Loucy (cell line): ENCODE data around the gene TMEM255A.

ENCODE experiments used
- H2AFZ ChIP-seq: fragments of 200-600 bp; sonication (generic); 2 replicates; pipeline ENCODE4 v1.6.0; 2016; ENCODE audit warnings: antibody characterized with exemption, mild to moderate bottlenecking, low read length, moderate library complexity
- H3F3A ChIP-seq: fragments of 200-600 bp; 2 replicates; pipeline ENCODE4 v1.6.0; 2016; ENCODE audit warnings: antibody characterized with exemption, low read depth, mild to moderate bottlenecking
- H3K27me3 ChIP-seq: fragments of 200-600 bp; sonication (generic); 2 replicates; pipeline ENCODE4 v1.6.1; 2014; ENCODE audit warnings: low read length, mild to moderate bottlenecking; ENCODE audit not compliant: insufficient read depth, poor library complexity, severe bottlenecking
- H3K36me3 ChIP-seq: fragments of 200-600 bp; sonication (generic); 2 replicates; pipeline ENCODE4 v1.6.1; 2016; ENCODE audit warnings: low read length; ENCODE audit not compliant: insufficient read depth
- H3K4me1 ChIP-seq: fragments of 200-600 bp; sonication (generic); 2 replicates; pipeline ENCODE4 v1.5.1; 2014; ENCODE audit warnings: low read length, mild to moderate bottlenecking; ENCODE audit not compliant: insufficient read depth, poor library complexity, severe bottlenecking
- H3K4me2 ChIP-seq: fragments of 200-600 bp; sonication (generic); 2 replicates; pipeline ENCODE4 v1.6.0; 2014; ENCODE audit warnings: antibody characterized with exemption, low read length, low read depth, mild to moderate bottlenecking; ENCODE audit not compliant: poor library complexity, severe bottlenecking
- H3K4me3 ChIP-seq: fragments of 200-600 bp; sonication (generic); 2 replicates; pipeline ENCODE4 v1.5.1; 2014; ENCODE audit warnings: low read length, mild to moderate bottlenecking, mixed read lengths; ENCODE audit not compliant: poor library complexity, severe bottlenecking
- H3K79me2 ChIP-seq: fragments of 200-600 bp; sonication (generic); 2 replicates; pipeline ENCODE4 v1.6.1; 2014; ENCODE audit warnings: low read length; ENCODE audit not compliant: insufficient read depth
- H3K9ac ChIP-seq: fragments of 200-600 bp; sonication (generic); 2 replicates; pipeline ENCODE4 v1.6.0; 2014; ENCODE audit warnings: mild to moderate bottlenecking, low read depth, low read length, moderate library complexity; ENCODE audit not compliant: poor library complexity, severe bottlenecking
- H3K9me2 ChIP-seq: fragments of 200-600 bp; sonication (generic); replicated peaks from 2 replicates; pipeline ENCODE4 v1.6.1; 2016; ENCODE audit warnings: low read depth, low read length, mixed read lengths
- H3K9me3 ChIP-seq: fragments of 200-600 bp; sonication (generic); 2 replicates; pipeline ENCODE4 v1.6.1; 2014; ENCODE audit warnings: mild to moderate bottlenecking, antibody characterized with exemption, low read length, low read depth; ENCODE audit not compliant: insufficient read depth
- H4K20me1 ChIP-seq: fragments of 200-600 bp; sonication (generic); 2 replicates; pipeline ENCODE4 v1.6.0; 2014; ENCODE audit warnings: antibody characterized with exemption, low read length, mild to moderate bottlenecking; ENCODE audit not compliant: insufficient read depth, poor library complexity, severe bottlenecking
- EZH2phosphoT487 ChIP-seq: fragments of 200-600 bp; IDR thresholded peaks from 2 replicates; pipeline ENCODE4 v1.6.1; 2018; ENCODE audit warnings: antibody characterized with exemption, mild to moderate bottlenecking, moderate library complexity, borderline replicate concordance
- TF ChIP-seq, protein P1 (sequence below): fragments of 200-600 bp; sonication (generic); conservative IDR thresholded peaks from 2 replicates; pipeline ENCODE4 v1.5.1; 2014; ENCODE audit warnings: mild to moderate bottlenecking, antibody characterized with exemption, low read length

TMEM255A gene

GRCh38 chrX:120332394-120332793, 21.1 kb upstream of the TMEM255A start:
- Histone ChIP-seq H3K9me3 (no peaks in the 10 kb centered on the region), H3K9me2 (no peaks in the 10 kb centered on the region), H3K4me3 (no peak overlapping the region), H3K36me3 (no peaks in the 10 kb centered on the region), H3K27me3 (no peaks in the 10 kb centered on the region), H3K79me2 (no peaks in the 10 kb centered on the region), H3K4me1 (no peaks in the 10 kb centered on the region), H3F3A (no peaks in the 10 kb centered on the region), H4K20me1 (no peaks in the 10 kb centered on the region), H3K4me2 (no peak overlapping the region), H2AFZ (no peak overlapping the region), H3K9ac (no peak overlapping the region)
- TF ChIP-seq, protein P1, sequence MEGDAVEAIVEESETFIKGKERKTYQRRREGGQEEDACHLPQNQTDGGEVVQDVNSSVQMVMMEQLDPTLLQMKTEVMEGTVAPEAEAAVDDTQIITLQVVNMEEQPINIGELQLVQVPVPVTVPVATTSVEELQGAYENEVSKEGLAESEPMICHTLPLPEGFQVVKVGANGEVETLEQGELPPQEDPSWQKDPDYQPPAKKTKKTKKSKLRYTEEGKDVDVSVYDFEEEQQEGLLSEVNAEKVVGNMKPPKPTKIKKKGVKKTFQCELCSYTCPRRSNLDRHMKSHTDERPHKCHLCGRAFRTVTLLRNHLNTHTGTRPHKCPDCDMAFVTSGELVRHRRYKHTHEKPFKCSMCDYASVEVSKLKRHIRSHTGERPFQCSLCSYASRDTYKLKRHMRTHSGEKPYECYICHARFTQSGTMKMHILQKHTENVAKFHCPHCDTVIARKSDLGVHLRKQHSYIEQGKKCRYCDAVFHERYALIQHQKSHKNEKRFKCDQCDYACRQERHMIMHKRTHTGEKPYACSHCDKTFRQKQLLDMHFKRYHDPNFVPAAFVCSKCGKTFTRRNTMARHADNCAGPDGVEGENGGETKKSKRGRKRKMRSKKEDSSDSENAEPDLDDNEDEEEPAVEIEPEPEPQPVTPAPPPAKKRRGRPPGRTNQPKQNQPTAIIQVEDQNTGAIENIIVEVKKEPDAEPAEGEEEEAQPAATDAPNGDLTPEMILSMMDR, result no peak
- no peak for TF ChIP-seq EZH2phosphoT487

GRCh38 chrX:120331116-120331515, 19.9 kb upstream of the TMEM255A start:
- Histone ChIP-seq H3K4me2 (no peak overlapping the region), H3K9me2 (no peaks in the 10 kb centered on the region), H3K9me3 (no peaks in the 10 kb centered on the region), H2AFZ (no peak overlapping the region), H3K4me3 (no peak overlapping the region), H3K79me2 (no peaks in the 10 kb centered on the region), H4K20me1 (no peaks in the 10 kb centered on the region), H3K27me3 (no peaks in the 10 kb centered on the region), H3K36me3 (no peaks in the 10 kb centered on the region), H3K9ac (no peak overlapping the region), H3F3A (no peaks in the 10 kb centered on the region), H3K4me1 (no peaks in the 10 kb centered on the region)
- TF ChIP-seq, protein P1, result no peak
- TF ChIP-seq EZH2phosphoT487, result no peak

DNA sequence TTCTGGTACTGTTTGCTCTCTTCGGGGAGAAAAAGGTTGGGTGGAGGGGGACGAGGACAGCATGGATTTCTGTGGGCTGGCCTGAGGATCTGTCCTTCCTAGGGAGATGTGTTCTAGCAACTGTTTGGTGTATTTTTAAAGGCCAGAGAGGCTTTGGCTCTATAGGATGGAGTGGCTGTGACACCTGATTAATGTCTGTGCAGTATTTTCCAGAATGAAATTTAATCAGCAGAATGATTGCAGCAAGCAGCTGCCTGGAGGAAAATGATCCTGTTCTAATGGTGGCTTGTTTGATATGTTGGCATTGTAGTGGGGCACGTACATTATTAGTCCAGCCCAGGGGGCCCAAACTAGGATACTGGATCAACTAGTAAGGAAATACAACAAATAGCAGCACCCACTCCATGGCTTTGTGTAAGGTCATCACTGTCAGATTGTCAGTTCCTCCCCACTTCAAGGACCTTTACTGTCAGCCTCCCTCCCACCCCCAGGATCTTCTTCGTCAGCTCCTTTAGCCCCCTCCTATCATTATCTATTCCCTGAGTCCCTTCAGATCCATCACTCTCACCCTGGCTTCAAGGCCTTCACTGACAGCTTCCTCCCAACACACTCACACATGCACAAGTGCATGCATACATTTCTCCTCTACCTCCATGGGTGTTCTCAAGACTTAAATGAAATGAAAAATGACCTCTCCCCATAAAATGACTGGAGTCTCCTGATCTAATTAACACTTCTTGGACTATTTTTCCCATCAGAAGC, 10.4 kb upstream of the TMEM255A start:
- H3K9me3 ChIP-seq, result no peaks in the 10 kb centered on the region
- no peak overlapping the region for H3K4me3 ChIP-seq
- H3K27me3 ChIP-seq, result no peaks in the 10 kb centered on the region
- no peak overlapping the region for H3K4me2 ChIP-seq
- no peaks in the 10 kb centered on the region for H3F3A ChIP-seq
- H3K9ac ChIP-seq, result no peak overlapping the region
- no peaks in the 10 kb centered on the region for H3K79me2 ChIP-seq
- no peaks in the 10 kb centered on the region for H4K20me1 ChIP-seq
- TF ChIP-seq, protein P1, result no peak
- no peak for TF ChIP-seq EZH2phosphoT487
- H2AFZ ChIP-seq, result no peak overlapping the region
- H3K36me3 ChIP-seq, result no peaks in the 10 kb centered on the region
- no peaks in the 10 kb centered on the region for H3K9me2 ChIP-seq
- no peaks in the 10 kb centered on the region for H3K4me1 ChIP-seq
